NCI-H2227 (cell line): Measurements from ENCODE around the gene NSUN7.

ENCODE experiments used
- DNase-seq: peaks from one replicate; lab custom pipeline; 2025; ENCODE audit not compliant: unreplicated experiment; lab: John Stamatoyannopoulos, UW

Gene NSUN7

DNA sequence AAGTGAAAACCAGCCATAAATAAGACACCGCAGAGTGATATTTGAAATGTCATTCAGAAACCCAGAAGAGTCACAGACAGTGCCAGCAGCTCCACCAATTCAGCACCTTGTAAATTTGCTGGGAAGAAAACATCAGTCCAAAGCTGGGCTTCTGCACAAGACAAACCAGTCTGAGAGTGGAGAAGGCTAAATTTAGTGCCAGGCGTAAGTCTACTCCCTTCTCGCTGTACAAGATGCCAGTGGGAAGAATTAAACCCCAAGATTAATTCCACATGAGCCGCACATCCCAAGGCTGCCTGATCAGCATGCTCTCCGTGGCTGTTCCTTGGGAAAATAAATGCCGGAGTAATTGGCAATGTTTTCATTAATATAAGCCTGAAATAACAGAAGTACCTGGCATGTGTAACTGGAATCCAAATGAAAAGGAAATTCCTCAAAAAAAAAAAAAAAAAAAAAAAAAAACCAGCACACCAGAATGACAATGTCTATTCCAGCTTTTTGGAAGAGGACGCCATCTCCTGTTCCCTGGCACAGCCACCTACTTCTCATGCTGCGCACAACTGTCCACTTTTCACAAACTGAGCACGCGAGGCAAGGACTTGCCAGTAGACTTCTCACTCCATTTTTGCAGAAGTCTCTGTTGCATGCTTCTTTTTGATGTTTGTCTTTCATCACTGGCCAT lies 95.5 kb downstream of the NSUN7 start:
- no peak for DNase-seq

DNA sequence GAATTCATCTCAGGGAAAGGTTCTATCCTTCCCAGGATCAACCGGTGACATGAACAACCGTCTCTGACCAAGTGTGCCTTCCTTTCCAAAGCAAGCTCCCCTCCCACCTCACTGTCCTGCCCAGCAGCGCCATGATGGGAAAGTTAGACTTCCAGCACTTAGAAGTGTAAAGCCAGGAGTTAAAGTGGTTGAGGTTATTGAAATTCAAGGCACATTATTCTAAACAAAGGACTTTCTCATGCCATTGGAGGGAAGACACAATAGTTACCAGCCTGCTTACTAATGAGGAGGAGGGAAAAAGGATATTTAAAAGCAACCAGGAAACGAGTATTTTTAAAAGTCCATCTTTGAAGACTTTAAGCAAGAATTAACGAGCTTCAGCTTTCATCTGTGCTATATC lies 96.8 kb downstream of the NSUN7 start:
- DNase-seq: no peak

DNA sequence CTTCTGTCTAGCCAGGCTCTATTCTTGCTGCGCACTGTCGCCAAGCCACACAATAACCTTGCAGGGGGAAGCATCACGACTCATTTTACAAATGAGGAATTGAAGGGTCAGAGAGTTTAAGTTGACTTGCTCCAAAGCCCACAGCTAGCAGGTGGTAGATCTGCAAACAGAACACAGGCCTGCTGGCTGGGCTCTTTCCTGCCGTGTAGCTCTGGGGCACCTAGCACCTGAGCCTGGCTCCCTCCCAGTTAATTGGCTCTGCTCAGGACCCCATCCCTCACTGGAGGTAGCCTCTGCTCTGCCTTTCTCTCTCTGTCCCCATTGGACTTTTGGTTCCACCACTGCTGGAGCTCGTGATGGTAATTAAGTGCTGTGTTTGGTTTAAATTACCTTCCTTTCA lies 98.5 kb downstream of the NSUN7 start:
- peak; percentile 58 for DNase-seq

DNA sequence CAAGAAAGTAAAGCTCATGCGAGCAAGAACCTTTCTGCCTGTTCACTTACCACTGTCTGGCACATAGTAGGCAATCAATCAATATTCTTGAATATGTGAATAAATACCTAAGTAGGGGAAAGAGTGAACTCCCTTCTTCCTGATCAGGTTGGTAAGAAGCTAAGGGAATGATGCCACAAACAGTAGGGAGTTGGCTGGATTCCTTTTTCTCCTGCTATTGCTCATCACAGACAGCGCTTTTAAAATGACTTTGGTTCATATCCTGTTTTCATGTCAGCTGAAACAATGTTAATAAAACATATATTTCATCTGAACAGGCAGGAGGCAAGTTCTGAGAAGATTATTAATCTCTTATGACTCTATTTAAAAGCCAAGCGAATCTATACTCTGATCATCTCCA lies 99.2 kb downstream of the NSUN7 start:
- no peak for DNase-seq

DNA sequence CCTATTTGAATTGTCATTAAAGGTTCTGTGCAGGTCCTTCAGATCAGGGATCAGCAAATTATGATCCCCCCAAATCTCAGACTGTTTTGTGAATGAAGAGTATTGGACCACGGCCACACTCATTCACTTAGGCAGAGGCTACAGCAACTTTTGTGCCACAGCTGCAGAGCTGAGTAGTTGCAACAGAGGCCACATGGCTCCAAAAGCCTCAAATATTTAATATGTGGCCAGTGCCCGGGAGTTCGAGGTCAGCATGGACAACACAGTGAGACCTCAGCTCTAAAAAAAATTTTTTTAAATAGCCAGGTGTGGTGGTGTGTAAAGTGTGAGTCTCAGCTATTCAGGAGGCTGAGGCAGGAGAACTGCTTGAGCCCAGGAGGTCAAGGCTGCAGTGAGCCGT lies 100.7 kb downstream of the NSUN7 start:
- DNase-seq: no peak

DNA sequence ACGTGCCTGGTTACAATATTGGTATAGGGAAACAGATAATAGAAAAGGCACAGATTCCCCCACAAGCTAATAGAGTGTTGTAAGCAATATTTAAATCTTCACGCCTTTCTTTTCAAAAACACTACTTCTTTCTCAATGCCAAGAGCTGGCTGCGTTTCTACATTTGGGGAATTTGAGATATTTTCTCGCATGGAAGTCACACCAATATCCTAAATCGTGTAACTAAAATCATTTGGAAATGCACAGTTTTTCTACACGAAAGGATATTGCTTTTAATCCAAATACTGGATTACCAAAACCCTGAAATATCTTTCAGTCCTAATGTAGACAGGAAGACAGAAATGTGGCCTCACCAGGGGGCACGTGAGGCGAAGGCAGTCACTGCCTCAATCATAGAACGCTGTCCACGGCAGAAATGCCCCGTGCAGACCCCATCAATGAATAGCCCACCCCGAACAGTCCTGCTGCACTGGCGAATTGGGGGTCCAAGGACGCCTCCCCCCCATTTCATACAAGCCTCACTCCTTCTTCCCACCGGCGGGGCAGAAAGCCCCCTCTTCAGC lies 106.6 kb downstream of the NSUN7 start:
- DNase-seq: no peak

DNA sequence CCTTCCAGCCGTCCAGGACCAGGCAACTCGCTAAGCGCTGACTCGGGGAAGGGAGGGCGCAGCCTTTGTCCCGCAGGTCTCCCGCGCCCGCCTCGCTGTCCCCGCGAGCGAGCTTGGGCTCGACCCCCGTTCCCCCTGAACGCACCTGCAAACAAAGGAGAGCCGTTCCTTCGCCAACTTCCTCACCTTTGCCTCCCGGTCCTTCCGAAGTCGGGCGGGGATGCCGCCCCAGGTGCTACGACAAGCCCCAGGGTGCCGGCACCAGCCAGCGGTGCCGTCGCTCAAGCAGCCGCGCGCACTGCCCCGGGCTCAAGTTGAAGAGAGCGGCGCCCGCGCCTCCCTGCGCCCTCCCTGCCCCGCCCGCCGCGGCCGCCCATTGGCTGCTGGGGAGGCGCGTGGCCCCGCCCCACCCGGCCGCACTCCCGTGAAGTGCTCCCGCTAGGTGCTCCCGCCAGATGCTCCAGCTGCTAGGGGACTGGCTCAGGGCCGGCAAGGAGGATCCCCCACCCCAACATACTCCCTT lies 107.1 kb downstream of the NSUN7 start:
- peak; percentile 85 for DNase-seq

DNA sequence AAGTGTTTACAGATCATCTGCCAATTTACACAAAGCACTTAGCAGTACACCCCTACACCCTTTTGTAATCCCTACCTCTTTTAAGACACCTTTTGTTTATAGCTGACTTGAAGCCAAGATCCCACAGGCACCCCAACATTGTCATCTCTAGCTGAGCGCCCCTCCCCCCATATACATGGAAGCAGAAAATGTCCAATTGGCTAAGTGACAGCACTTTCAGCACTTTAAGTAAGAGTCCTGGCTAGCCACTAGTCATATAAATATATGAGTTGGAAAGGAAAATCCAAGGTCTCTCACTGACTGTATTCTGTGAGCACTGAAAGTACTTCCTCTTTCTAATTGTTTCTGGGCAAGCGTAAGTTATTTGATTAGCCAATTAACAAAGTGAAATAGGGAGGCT lies 108.2 kb downstream of the NSUN7 start:
- DNase-seq: no peak

DNA sequence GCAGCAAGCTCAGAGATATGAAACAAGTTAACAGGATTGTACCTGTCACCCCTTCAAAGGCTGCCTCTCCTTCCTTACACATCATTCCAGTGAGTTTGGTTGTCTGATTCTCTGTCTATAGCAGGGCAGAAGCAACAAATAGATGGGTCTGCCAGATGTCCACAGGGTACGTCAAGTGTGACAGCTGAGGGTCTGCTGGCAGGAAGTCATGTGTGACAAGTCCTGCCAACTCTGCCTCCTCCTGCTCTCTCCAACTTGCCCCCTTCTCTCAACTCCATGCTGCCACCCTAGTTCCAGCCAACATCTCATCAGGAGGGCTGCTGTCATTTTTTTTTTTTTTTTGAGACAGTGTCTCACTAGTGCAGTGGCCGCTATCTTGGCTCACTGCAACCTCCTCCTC lies 109.2 kb downstream of the NSUN7 start:
- DNase-seq: no peak
